HG03571 (cell line): Measurements from ENCODE around the gene ATG16L2.
"Not testable (repeated sequence)": the region's sequence is repeated elsewhere in the genome, so short reads cannot be mapped to it uniquely, and the experiment has no call there.

ENCODE experiments used
- ATAC-seq: cut with Tn5 transposase; IDR thresholded peaks from one replicate; pipeline ENCODE4 v1.9.1; 2021; ENCODE audit not compliant: unreplicated experiment

Gene ATG16L2

DNA sequence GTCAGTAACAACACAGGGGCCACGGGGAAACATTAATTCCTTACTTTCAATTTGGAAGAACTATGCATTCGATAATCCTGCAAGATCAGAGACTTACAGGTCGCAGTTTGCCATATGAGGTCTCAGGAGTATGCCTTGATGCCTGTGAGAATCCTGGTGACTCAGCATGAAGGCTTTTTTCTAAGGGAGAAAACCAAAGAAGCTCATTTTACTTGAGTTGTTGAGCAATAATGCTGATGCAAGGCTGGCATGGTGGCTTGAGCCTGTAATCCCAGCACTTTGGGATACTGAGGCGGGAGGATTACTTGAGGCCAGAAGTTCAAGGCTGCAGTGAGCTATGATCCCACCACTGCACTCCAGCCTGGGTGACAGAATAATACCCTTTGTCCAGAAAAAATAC lies 26.6 kb downstream of the ATG16L2 start:
- ATAC-seq: no peak

DNA sequence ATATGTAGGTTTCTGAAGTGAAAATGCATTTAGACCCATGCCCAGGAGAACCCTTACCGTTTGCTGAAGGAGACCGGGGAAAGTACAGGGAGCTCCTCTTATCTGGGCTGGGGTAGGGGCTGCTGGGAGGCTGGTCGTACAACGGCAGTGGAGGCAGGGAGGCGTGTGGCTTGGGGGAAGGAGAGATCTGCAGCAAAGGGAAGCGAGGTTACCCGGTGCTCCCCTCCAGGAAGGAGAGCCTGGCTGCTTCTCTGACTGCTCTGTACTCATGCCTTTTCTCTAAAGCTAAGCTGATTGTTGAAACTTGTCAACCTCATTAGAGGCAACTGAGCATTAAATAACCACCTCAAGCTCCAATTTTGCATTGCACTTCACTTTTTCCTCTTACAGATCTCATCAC lies 27.2 kb downstream of the ATG16L2 start:
- no peak for ATAC-seq

DNA sequence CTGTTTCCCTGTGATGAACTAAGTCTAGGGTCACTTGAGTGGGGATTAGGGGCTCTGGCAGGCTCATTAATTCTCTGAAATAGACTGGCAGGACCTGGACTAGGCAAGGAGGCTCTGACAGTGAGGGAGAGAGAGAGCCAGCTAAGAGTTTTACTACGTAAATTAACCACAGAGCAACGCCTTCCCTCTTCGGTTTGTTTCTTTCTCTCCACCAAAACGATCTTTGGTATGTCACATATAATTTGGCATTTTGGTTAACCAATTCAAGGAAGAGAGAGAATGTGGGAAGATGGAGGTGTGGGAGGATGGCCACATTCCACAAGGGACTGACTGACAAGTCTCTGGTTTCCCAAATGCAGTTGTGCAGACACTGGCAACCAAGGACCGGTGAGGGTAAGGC lies 27.9 kb downstream of the ATG16L2 start:
- ATAC-seq: no peak

DNA sequence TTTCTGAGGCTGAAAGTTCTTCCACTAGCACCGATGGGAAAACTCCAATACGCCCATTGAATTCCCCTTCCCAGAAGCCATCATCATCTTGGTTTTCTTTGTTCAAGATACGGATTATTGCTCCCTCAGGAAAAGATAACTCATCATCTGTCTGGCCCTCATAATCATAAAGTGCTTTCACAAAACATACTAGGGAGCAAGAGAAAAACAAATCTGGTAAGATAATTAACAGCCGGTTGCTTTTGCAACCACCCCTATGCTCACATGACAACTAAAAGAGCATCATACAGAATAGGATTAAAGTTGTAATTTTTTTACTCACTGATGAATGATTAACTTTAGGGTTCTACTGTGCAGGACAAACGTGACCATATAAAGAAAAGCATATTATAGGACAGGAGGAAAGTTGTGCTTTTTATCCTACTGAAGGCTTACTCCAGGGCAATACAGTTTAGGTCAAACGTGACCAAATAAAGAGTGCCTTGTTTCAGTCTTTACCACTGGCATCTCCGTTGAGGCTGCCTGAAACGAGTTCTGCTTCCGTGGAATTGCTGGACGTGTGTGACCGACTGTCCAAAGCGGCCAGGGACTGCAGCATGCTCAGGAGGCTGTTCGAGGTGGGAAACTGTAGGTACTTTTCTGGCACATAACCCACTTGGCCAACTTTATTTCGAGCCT lies 28.6 kb downstream of the ATG16L2 start:
- ATAC-seq: no peak

DNA sequence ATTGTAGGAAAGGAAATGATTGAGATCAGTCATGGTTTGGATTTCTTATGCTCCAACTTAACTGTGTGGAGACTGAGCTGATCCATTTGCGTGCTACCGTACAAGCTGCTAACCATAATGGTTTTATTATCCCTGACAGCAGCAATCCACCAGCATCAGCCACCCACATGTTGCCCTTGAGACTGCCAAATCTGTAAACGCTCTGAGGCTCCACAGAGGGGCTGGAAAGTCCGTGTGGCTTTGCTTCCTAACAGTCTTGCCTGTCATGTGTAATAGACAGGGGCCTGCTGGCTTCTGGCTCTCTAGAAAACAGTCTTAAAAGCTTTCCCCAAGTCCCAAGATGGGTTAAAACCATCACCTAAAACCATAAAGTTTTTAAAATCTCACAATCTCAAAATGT lies 30.1 kb downstream of the ATG16L2 start:
- ATAC-seq: no peak

DNA sequence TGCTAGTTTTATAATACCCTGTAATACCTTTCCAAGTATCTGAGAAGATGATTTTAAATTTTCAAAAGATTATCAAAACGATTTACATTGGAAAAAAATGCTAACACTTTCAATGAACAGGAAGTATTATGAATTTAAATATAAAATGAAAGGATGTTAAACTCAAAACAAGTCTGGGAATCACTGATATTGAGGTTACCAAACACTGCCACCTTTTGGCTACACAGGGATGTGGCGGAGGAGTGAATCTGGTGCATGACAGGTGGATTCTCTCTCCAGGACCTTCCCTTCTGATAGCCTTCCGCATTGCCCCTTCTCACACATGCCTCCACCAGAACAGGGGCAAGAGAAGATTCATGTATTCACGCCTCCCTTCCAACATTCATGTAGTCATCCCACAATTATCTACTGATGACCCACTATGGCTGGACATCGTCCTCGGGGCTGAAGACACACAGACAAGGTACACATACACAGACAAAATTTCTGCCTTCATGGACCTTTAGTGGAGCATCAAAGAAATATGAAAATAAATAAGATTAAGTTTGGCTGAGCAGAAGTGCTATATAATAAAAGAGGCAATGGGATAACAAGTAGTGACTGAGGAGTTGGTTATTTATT lies 34.7 kb downstream of the ATG16L2 start:
- no peak for ATAC-seq

DNA sequence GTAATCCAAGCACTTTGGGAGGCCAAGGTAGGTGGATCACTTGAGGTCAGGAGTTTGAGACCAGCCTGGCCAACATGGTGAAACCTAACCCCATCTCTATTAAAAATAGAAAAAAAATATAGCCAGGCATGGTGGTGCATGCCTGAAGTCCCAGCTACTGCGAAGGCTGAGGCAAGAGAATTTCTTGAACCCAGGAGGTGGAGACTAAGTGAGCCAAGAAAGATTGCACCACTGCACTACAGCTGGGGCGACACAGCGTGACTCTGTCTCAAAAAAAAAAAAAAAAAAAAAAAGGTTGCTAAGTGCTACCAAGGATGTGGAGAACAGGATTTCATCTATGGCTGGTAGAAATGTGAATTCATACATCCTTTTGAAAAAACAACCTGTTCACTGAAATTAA lies 36.6 kb downstream of the ATG16L2 start:
- ATAC-seq: no peak

DNA sequence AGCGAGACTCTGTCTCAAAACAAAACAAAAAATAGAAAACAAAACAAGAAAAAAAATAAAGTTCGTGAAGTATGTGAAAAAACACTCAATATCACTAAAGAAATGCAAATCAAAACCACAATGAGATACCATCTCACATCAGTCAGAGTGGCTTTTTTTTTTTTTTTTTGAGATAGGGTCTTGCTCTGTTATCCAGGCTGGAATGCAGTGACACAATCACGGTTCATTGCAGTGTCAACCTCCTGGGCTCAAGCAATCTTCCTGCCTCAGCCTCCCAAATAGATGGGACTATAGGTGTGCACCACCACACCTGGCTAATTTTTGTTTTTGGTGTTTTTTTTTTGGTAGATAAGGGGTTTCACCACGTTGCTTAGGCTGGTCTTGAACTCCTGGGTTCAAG lies 37.5 kb downstream of the ATG16L2 start:
- no peak for ATAC-seq

DNA sequence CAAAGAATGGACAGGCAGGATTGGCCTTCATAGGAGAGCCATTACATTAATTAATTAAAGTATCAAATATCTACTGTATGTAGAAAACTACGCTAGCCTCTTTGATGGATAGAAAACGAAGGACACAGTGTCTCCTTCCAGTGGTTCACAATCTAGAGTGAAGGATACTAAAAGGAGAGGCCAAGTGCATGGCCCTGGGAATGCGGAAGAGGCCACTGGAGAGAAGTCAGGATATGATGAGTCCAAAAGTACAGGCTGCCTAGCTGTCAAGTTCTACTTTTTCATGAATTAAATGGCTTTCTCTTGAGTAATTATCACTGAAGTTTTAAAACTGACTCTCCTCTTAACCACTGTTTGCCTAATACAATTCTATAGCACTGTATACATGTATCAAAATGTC lies 41.9 kb downstream of the ATG16L2 start:
- ATAC-seq: no peak

DNA sequence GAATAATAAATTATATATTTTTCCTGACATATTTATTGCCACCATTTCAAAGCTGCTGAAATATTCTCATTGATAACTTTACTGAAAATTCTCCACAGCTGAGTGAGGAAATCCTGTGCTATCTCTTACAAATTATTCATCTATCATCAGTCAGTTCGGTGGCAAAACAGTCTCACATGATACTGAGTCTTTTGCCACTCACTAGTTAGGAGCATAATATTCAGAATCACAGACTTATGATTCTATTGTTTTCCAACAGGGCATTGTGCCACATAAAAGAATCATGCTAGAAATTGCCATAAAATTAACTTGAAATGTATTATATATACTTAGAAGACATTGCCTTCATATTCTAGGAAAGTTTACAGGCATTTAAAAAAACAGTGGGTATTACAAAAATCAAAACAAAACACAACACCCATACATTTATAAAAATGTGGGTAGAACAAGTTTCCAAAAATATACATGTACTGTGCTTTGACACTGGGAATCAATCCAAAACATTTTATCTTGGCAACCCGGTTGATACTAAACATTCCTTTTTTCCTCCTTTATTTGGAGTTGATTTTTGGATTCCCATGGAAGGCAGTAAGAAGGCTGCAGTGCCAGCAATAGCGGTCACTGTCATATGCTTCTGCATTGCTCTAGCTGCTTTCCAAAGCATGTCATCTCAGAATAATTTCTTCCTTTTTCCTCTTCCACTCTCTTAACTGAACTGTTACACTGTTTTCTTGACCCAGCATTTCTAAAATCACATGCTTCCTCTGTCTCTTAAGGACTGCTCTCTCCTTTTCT lies 42.5 kb downstream of the ATG16L2 start:
- ATAC-seq: no peak

DNA sequence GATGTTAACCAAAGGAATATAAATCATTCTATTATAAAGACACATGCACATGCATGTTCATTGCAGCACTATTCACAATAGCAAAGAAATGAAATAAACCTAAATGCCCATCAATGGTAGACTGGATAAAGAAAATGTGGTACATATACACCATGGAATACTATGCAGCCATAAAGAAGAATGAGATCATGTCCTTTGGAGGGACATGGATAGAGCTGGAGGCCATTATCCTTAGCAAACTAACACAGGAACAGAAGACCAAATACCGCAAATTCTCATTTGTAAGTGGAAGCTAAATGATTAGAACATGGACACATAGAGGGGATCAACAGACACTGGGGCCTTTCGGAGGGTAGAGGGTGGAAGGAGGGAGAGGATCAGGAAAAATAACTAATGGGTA lies 44.1 kb downstream of the ATG16L2 start:
- not testable (repeated sequence) for ATAC-seq

DNA sequence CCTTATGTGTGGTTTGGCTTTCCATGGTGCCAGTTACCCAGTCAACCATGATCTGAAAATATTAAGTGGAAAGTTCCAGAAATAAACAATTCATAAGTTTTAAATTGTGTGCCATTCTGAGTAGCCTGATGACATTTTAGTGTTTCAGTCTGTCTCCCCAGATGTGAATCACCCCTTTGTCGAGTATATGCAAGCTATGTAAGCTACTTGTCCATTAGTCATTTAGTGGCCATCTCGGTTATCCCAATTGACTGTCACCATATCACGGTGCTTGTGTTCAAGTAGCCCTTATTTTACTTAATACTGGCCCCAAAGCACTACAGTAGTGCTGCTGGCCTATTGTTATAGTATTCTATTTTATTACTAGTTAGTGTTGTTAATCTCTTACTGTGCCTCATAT lies 44.9 kb downstream of the ATG16L2 start:
- no peak for ATAC-seq

DNA sequence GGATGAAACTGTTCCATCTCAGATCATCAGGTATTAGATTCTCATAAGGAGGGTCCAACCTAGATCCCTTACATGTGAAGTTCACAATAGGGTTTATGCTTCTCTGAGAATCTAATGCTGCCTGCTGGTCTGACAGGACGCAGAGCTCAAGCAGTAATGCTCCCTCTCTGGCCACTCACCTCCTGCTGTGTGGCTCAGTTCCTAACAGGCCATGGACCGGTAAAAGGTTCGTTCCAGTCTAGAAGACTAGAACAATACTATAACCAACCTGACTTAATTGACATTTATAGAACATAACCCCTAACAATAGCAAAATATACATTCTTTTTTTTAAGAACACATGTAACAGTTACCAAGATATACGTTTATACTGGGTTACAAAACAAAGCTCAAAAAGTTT lies 45.8 kb downstream of the ATG16L2 start:
- ATAC-seq: no peak

DNA sequence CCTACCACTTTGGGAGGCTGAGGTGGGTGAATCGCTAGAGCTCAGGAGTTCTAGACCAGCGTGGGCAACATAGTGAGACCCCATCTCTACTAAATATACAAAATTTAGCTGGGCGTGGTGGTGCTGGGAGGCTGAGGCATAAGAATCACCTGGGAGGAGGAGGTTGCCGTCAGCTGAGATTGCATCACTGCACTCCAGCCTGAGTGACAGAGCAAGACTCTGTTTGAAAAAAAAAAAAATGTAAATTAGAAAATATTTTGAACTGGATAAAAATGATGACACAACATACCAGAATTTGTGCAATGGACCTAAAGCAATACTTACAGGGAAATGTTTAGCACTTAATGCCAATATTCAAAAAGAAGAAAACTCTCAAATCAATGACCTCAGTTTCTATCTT lies 46.4 kb downstream of the ATG16L2 start:
- ATAC-seq: no peak

DNA sequence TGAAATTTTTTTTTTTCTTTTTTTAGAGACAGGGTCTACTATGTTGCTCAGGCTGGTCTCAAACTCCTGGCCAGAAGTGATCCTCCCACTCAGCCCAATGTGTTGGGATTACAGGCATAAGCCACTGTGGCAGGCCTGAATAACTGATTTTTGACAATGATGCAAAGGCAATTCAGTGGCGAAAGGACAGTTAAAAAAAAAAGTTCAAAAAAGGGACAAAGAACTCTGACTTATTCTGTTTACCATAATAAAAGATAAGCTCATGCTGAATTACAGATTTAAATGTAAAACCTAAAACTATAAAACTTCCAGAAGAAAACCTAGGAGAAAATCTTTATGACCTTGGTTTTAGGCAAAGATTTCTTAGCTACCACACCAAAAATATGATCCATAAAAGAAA lies 48.9 kb downstream of the ATG16L2 start:
- no peak for ATAC-seq

DNA sequence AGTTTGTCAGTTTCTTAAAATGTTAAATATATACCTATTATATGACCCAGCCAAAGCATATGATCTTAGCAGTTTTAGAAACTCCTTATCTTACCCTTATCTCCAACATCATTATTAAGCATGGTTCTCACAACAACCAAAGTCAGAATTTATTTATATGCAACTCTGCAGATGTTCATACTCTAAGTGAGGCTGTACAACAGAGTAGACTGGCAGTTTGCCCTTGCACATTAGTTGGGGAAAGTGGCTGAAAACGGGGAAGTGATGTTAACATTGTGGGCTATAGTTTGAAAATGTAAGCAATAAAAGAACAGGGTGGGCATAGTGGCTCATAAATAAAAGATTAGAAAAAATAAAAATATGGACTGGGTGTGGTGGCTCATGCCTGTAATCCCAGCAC lies 49.7 kb downstream of the ATG16L2 start:
- no peak for ATAC-seq

DNA sequence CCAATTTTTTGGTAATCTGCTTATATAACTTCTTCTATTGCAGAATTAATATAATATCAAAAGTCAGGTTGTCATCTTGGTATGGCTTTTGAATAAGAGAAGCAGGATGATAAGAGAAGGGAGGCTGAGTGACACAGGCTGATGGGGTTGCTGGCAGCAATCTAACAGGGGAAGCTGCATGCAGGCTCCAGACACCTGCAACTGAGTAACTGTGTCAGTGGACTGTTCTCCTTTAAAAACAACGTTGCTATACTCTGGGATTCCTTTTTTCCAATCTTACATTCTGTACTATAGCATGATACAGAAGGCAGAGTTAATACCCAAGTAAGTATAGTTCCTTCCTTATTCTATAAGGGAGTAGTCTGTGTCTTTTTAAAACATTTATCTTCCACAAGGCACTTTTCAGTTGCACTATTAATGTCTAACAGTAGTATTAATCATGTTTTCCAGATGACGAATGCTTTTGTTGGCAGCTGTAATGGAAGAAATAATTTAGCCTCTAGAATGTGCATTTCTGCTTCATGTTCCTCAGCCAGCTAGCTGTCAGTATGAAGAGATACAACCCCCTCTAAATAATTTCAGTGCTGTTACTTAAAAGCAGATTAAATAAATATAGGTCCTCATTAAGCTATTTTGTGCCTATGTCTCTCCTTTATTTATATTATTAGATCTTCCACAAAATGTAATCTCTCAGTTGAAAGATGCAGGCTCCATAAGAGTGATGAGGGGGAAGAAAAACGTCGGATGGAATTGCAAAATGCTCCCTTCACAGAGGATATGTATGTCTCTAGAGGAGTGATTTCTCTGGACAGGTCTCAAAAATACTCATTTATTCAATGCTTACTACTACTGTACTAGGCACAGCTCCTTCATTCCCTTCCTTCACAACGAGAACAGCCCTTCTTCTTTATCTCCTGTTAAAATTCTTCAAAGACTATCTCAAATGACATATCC lies 50.8 kb downstream of the ATG16L2 start:
- no peak for ATAC-seq

DNA sequence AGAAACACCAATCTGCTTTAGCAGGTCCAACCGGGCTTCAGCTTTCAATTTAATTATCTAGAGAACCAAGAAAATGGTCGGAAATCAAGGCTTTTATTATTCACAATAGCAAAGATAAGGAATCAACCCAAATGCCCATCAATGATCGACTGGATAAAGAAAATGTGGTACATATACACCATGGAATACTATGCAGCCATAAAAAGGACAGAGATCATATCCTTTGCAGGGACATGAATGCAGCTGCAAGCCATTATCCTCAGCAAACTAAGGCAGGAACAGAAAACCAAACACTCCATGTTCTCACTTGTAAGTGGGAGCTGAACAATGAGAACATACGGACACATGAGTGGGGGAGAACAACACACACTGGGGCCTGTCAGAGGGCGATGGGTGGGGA lies 53.8 kb downstream of the ATG16L2 start:
- ATAC-seq: no peak

DNA sequence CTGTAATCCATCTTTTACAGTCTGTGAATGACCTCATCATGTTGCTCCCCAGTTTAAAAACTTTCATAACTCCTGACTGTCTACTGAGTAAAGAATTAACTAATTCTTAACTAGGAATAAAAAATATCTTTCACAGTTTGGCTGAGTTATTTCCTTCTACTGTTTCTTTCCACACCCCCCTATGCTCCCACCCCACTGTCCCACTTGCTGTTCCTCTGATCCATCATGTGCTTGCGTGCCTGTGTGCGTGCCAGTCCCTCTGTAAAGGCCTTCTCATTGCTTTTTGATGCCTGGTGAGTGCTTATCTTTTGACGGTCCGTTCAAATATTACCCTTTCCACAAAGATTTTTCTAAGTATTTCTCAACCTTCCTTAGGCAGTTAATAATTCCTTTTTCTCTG lies 55.6 kb downstream of the ATG16L2 start:
- ATAC-seq: no peak

DNA sequence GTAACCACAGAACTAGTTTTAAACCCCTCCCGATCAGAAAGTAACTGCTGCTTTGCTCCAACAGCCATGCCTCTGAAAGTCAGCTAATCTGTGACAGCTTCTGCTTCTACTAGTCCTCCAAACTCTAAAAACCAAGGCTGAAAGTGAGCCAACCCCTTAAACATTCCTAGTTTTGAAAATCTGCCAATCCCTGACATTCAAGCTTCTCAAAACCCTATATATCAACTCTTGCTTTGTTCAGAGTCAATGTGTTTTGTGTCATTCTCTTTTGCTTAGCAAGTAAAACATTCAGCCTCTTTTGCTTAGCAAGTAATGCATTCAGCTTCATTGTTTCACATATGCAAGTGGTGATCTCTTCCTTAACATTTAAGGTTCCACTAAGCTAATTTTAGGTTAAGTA lies 56.9 kb downstream of the ATG16L2 start:
- ATAC-seq: no peak

DNA sequence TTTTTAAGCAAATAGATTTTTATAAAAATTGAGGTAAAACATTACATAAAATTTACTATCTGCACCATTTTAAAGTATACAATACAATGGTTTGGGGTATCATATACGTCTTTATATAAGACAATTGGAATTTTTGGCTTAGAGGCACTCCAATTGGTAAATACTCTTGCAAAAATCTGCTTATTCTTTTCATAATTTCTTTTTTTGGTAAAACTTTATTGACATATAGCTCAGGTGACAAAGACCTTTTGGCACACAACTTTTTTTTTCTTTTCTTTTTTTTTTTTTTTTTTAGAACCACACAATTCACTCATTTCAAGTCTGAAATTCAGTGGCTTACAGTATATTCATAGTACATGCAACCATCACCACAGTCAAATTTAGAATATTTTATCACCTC lies 57.8 kb downstream of the ATG16L2 start:
- no peak for ATAC-seq
